Activated CD8-positive, alpha-beta memory T cell treated with anti-CD3 and anti-CD28 coated beads, Interleukin-2, amount 10 ng/mL, durations not matched to agents 7 days and 5 days (primary cell): ENCODE measurements around the gene PPP4R3A. TPM values are rescaled to one million over a fixed set of nuclear protein-coding genes. Genes with fewer than 3 reads are reported as not detected.
"Not testable (repeated sequence)": the region's sequence is repeated elsewhere in the genome, so short reads cannot be mapped to it uniquely, and the experiment has no call there.

Source experiments
- ATAC-seq: fragments of 150-1000 bp; cut with Tn5 transposase; one replicate; pipeline ENCODE4 v1.10.0; 2021; ENCODE audit warnings: moderate library complexity
- CTCF ChIA-PET: fragments of 350-600 bp; sonication (Branson Sonifier 250); formaldehyde crosslinking; loops from one replicate; lab custom pipeline; 2021; ENCODE audit warnings: antibody characterized with exemption; lab: Charles Lee
- DNase-seq: peaks from one replicate; pipeline ENCODE4 v3.0.0-alpha.2; 2020
- H3K27ac Mint-ChIP-seq: one replicate; pipeline ENCODE4 v1.8.0; 2021; ENCODE audit warnings: mild to moderate bottlenecking, mixed read lengths
- H3K27me3 Mint-ChIP-seq: one replicate; pipeline ENCODE4 v1.8.0; 2021; ENCODE audit warnings: mixed read lengths
- H3K36me3 Mint-ChIP-seq: one replicate; pipeline ENCODE4 v1.8.0; 2021; ENCODE audit warnings: mild to moderate bottlenecking, mixed read lengths
- H3K4me1 Mint-ChIP-seq: one replicate; pipeline ENCODE4 v1.8.0; 2021; ENCODE audit warnings: mixed read lengths
- H3K4me3 Mint-ChIP-seq: one replicate; pipeline ENCODE4 v1.8.0; 2021; ENCODE audit warnings: mild to moderate bottlenecking, moderate library complexity, mixed read lengths
- H3K9me3 Mint-ChIP-seq: one replicate; pipeline ENCODE4 v1.8.0; 2022; ENCODE audit warnings: low read depth, mixed read lengths
- total RNA-seq, 2 experiments: library from RNA; stranded (reverse); gene quantifications; one replicate each; pipeline ENCODE4 v1.2.3, GENCODE V29; 2021

Gene PPP4R3A
- total RNA-seq: 100 to 1,000 TPM; 138 to 148 TPM

DNA sequence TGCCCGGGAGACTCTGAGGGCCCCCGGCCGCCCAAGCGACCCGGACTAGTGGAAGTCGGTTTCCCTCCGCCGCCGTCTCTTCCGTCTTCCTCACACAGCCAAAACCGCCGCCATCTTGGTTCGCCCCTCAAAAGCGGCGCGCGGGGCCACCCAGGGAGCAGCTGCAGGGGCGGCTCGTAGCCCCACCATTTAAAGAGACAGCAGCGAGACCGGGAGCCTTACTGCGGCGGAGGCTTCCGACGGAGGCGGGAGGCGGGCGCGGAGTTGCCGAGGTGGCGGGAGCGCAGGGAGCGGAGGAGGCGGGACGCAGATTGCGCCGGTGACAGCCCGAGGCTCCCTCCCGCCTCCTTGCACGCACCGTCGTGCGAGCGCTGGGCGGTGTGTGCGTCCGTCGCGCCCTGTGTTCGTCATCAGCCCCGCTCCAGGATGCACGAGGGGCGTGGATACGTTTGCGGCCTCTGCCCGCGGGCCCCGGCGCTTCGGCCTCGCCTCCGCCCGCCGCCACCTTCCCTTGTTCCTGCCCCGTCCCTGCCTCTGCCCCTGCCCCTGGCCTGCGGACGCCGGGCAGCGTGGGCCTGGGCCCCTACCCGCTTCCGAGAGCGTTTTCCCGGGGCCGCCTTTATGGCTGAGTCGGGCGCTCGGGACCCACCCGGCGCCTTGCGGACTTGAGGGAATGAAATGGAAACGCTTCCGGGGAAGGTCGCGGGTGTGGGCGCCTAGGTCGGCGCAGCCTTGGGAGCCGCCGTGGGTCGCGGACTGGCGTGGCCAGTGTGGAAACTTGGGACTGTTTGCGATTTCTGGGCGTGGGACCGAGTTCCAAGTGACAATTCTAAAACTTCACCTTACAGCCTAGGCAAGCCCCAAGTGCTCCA lies at the start of gene PPP4R3A:
Gene PPP4R3A, minus strand, starts transcription at position 140 of the 872 bp plus-strand sequence. CDS start 663 bp downstream, outside the sequence.
- H3K4me3 Mint-ChIP-seq: peak within 1 kb of the TSS; percentile 93
- peak; percentile 86 for ATAC-seq
- H3K9me3 Mint-ChIP-seq: no peaks in the 10 kb centered on the region
- H3K4me1 Mint-ChIP-seq: peaks cover 18% of the 10 kb centered on the region
- H3K27ac Mint-ChIP-seq: peak within 1 kb of the TSS; percentile 100
- CTCF ChIA-PET: interaction anchor here (1.8 kb wide), 1 partner anchor 401 kb away, joined by 5 read pairs; no protein-coding TSS in a partner anchor
- no peaks in the 10 kb centered on the region for H3K27me3 Mint-ChIP-seq
- peak; percentile 96 for DNase-seq
- H3K36me3 Mint-ChIP-seq: peaks cover 33% of the 10 kb centered on the region

DNA sequence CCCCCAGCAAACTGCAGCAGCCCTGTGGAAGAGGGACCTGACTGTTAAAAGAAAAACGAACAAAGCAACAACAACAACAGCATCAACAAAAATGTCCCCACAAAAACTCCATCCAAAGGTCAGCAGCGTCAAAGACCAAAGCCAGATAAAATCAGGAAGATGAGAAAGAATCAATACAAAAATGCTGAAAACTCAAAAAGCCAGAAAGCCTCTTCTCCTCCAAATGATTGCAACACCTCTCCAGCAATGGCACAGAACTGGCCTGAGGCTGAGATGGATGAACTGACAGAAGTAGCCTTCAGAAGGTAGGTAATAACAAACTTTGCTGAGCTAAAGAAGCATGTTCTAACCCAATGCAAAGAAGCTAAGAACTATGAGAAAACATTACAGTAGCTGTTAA lies 45.4 kb upstream of the PPP4R3A start:
- CTCF ChIA-PET: no interaction called here
- no peak overlapping the region for H3K4me3 Mint-ChIP-seq
- no peaks in the 10 kb centered on the region for H3K4me1 Mint-ChIP-seq
- DNase-seq: no peak
- H3K27ac Mint-ChIP-seq: no peak overlapping the region
- ATAC-seq: no peak
- peaks cover 19% of the 10 kb centered on the region for H3K27me3 Mint-ChIP-seq
- peaks cover 2% of the 10 kb centered on the region for H3K36me3 Mint-ChIP-seq
- H3K9me3 Mint-ChIP-seq: peaks cover 2% of the 10 kb centered on the region

DNA sequence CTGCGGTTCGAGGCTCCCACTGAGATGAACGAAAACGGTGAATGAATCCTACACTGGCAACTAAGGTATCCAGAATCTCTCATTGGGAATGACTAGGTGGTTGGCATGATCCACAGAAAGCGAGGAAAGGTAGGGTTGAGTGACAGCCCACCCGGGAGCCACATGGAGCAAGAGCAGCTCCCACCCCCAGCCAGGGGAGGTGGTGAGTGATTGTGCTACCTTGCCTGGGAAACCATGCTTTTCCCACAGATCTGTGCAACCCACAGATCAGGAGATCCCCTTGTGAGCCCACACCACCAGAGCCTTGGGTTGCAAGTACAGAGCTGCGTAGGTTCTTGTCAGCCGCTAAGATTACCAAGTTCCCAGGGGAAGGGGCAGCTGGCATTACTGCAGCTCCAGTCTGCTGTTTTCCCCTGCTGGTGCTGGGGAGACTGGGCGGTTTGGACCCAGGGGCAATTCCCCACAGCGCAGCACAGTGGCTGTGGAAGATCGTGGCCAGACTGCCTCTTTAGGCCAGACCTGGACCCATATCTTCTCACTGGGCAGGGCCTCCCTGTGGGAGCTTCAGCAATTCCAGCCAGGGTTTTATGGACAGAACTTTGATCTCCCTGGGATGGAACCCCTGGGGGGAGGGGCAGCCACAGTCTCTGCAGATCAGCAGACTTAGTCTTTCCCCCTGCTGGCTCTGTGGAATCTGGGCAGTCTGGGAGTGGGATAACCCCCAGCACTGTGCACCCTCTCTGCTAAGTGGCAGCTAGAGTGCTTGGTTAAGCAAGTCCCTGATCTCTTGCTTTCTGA lies 44.6 kb upstream of the PPP4R3A start:
- no peak overlapping the region for H3K27ac Mint-ChIP-seq
- DNase-seq: no peak
- peaks cover 2% of the 10 kb centered on the region for H3K9me3 Mint-ChIP-seq
- peaks cover 2% of the 10 kb centered on the region for H3K36me3 Mint-ChIP-seq
- no peaks in the 10 kb centered on the region for H3K4me1 Mint-ChIP-seq
- H3K4me3 Mint-ChIP-seq: no peak overlapping the region
- peaks cover 12% of the 10 kb centered on the region for H3K27me3 Mint-ChIP-seq
- CTCF ChIA-PET: no interaction called here
- no peak for ATAC-seq

DNA sequence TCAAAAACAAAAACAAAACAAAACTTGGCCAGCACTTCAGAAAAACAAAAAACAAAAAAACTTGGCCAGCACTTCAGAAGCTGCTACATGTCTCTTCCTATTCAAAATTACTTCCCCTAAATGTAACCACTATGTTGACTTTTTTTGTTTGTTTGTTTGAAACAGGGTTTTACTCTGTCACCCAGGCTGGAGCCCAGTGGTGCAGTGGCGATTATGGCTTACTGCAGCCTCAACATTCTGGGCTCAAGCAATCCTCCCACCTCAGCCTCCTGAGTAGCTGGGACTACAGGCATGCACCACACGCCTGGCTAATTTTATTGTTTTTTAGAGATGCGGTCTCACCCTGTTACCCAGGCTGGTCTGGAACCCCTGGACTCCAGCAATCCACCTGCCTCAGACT lies 38.0 kb upstream of the PPP4R3A start:
- Mint-ChIP-seq H3K36me3 (peaks cover 2% of the 10 kb centered on the region), H3K4me3 (no peak overlapping the region), H3K4me1 (no peaks in the 10 kb centered on the region), H3K27me3 (peaks cover 8% of the 10 kb centered on the region), H3K9me3 (no peaks in the 10 kb centered on the region), H3K27ac (no peak overlapping the region)
- no peak for DNase-seq
- no peak for ATAC-seq
- CTCF ChIA-PET: no interaction called here

DNA sequence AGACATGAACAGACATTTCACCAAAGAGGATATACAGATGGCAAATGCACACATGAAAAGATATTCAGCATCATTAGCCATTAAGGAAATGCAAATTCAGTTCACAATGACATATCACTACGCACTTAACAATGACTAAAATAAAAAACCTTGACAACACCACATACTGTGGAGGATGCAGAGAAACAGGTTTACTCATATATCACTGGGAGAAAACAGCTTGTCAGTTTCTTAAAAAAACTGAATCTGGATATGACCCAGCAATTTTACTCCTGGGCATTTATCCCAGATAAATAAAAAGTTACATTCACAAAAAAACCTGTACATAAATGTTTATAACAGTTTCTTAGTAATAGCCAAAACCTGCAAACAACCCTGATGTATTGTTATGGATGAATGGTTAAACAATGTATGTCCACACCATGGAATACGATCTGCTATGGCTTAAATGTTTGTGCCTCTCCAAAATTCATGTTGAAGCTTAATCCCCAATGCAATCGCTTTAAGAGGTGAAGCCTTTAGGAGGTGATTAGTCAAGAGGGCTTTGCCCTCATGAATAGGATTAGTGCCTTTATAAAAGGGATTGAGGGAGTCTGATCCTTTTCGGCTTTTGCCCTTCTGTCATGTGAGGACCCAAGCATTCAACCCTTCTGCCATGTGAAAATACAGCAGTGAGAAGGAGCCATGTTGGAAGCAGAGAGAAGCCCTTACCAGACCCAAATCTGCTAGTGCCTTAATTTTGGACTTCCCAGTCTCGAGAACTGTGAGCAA lies 36.0 kb upstream of the PPP4R3A start:
- Mint-ChIP-seq H3K9me3 (peaks cover 12% of the 10 kb centered on the region), H3K27ac (no peak overlapping the region), H3K4me3 (no peak overlapping the region), H3K36me3 (peaks cover 4% of the 10 kb centered on the region), H3K4me1 (no peaks in the 10 kb centered on the region), H3K27me3 (peaks cover 8% of the 10 kb centered on the region)
- DNase-seq: no peak
- no peak for ATAC-seq
- CTCF ChIA-PET: no interaction called here

DNA sequence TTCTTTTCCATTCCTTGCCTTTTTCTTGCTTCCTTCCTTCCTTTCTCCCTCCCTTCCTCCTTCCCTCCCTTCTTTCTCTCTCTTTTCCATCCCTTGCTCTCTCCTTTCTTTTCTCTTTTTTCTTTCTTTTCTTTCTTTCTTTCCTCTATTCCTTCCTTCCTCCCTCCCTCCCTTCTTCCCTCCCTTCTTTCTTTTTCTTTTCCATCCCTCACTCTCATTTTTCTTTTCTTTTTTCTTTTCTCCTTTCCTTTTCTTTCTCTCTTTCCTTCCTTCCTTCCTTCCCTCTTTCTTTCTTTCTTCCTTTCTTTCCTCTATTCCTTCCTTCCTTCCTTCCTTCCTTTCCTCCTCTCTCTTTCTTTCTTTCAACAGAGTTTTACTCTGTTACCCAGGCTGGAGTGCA lies 35.1 kb upstream of the PPP4R3A start:
- Mint-ChIP-seq H3K27ac (no peak overlapping the region), H3K4me1 (no peaks in the 10 kb centered on the region), H3K9me3 (peaks cover 15% of the 10 kb centered on the region), H3K4me3 (no peak overlapping the region), H3K27me3 (peaks cover 8% of the 10 kb centered on the region), H3K36me3 (peaks cover 4% of the 10 kb centered on the region)
- DNase-seq (no peak), ATAC-seq (no peak)
- CTCF ChIA-PET: no interaction called here

DNA sequence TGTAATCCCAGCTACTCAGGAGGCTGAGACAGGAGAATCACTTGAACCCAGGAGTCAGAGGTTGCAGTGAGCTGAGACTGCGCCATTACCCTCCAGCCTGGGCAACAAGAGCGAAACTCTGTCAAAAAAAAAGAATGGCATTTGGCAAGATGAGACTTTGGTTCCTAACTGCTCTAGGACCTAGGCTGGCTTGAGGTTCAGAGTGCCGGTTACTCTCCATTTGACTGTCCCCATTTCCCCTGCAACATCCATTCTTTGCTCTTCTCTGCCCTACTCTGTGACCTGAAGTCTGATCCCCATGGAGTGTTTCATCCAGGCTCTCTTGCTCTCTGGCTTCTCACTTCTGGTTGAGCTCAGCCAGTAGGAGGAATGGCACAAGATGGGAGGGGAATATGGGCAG lies 26.2 kb upstream of the PPP4R3A start:
- Mint-ChIP-seq H3K9me3 (peaks cover 3% of the 10 kb centered on the region), H3K27ac (no peak overlapping the region), H3K4me1 (no peaks in the 10 kb centered on the region), H3K4me3 (no peak overlapping the region), H3K36me3 (no peaks in the 10 kb centered on the region), H3K27me3 (peaks cover 14% of the 10 kb centered on the region)
- ATAC-seq (no peak), DNase-seq (no peak)
- CTCF ChIA-PET: no interaction called here

DNA sequence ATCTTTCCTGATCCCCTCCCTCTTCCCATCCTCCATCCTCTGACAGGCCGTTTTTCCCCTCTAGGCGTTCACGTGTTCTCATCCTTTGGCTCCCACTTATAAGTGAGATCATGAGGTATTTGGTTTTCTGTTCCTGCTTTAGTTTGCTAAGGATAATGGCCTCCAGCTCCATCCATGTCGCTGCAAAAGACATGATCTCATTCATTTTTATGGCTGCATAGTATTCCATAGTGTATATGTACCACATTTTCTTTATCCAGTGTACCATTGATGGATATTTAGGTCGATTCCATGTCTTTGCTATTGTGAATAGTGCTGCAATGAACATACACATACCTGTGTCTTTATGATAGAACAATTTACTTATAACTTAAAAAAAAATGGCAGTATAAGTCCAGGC lies 23.9 kb upstream of the PPP4R3A start:
- H3K9me3 Mint-ChIP-seq, ATAC-seq, H3K4me1 Mint-ChIP-seq, H3K27ac Mint-ChIP-seq, CTCF ChIA-PET, H3K4me3 Mint-ChIP-seq, DNase-seq, H3K36me3 Mint-ChIP-seq: not testable (repeated sequence)
- peaks cover 16% of the 10 kb centered on the region for H3K27me3 Mint-ChIP-seq

DNA sequence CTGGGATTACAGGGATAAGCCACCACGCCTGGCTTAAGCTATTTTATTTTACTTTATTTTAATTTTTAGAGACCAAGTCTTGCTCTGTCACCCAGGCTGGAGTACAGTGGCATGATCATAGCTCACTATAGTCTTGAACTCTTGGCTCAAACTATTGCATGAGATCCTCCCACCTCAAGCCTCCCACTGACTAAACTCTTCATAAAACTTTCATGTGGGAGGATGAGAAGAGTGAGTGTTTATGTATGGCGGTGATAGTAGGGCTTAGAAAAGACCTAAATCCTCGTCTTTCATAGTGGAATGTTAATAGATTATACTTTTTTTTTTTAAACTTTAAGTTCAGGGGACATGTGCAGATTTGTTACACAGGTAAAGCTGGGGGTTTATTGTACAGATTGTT lies 23.5 kb upstream of the PPP4R3A start:
- peaks cover 16% of the 10 kb centered on the region for H3K27me3 Mint-ChIP-seq
- no peaks in the 10 kb centered on the region for H3K4me1 Mint-ChIP-seq
- CTCF ChIA-PET: no interaction called here
- DNase-seq (no peak), ATAC-seq (no peak)
- H3K36me3 Mint-ChIP-seq: no peaks in the 10 kb centered on the region
- H3K9me3 Mint-ChIP-seq: no peaks in the 10 kb centered on the region
- H3K27ac Mint-ChIP-seq: no peak overlapping the region
- H3K4me3 Mint-ChIP-seq: no peak overlapping the region

DNA sequence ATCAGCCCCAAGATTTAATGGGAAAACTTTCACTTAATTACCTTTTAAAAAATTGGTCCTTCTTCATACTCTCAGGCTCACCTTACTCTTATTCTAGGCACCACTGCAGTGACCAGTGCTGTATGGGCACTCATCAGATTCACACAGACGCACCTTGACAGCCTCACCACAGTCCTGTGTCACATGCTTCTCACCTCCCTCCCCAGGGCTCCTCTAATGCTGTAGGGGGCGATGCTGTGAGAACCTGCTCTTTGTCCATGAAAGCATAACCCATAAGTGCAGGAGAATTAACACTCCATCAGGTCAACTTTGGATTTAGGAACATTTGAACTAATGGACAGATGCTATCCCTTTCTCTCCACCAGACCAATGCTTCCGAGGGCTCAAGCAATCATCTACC lies 13.9 kb upstream of the PPP4R3A start:
- Mint-ChIP-seq H3K36me3 (no peaks in the 10 kb centered on the region), H3K4me1 (no peaks in the 10 kb centered on the region), H3K27ac (no peak overlapping the region), H3K27me3 (no peaks in the 10 kb centered on the region), H3K4me3 (no peak overlapping the region), H3K9me3 (no peaks in the 10 kb centered on the region)
- CTCF ChIA-PET: interaction anchor here (0.9 kb wide), 1 partner anchor 387 kb away, joined by 3 read pairs; no protein-coding TSS in a partner anchor
- DNase-seq: no peak
- no peak for ATAC-seq

DNA sequence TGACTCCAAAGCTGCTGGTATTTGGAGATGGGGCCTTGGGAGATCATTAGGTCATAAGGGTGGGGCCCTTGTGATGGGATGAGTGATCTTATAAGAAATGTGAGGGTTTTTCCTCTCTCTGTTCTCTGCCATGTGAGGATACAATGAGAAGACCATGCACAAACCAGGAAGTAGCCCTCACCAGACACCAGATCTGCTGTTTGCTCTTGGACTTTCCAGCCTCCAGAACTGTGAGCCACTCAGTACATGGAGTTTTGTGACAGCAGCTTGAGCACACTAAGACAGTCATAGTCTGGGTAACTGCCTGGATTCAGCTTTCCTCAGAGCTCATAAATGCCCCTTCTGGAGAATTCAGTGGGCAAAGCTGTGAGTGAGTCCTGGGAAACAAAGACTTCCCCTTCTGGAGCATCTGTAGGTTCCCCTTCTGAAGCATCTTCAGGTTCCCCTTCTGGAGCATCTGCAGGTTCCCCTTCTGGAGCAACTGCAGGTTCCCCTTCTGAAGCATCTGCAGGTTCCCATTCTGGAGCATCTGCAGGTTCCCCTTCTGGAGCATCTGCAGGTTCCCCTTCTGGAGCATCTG lies 11.0 kb upstream of the PPP4R3A start:
- Mint-ChIP-seq H3K4me3 (no peak overlapping the region), H3K4me1 (no peaks in the 10 kb centered on the region), H3K27me3 (peaks cover 6% of the 10 kb centered on the region), H3K9me3 (no peaks in the 10 kb centered on the region), H3K36me3 (no peaks in the 10 kb centered on the region), H3K27ac (no peak overlapping the region)
- DNase-seq (no peak), ATAC-seq (no peak)
- CTCF ChIA-PET: no interaction called here

DNA sequence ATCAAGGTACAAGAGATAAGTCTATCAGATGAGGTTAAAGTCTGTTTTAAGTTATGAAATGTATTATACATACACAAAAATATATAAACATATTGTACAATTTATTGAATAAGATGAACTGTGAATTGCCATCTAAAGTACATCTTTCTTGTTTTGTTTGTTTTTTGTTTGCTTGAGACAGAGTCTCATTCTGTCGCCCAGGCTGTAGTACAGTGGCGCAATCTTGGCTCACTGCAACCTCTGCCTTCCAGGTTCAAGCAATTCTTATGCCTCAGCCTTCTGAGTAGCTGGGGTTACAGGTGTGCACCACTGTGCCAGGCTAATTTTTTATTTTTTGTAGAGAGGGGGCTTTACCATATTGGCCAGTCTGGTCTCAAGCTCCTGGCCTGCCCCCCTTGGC lies 10.0 kb upstream of the PPP4R3A start:
- Mint-ChIP-seq H3K27ac (no peak overlapping the region), H3K4me3 (no peak overlapping the region), H3K9me3 (no peaks in the 10 kb centered on the region), H3K27me3 (peaks cover 6% of the 10 kb centered on the region), H3K36me3 (no peaks in the 10 kb centered on the region), H3K4me1 (no peaks in the 10 kb centered on the region)
- CTCF ChIA-PET: no interaction called here
- DNase-seq (no peak), ATAC-seq (no peak)
